WTC11 (cell line): ENCODE data around the gene HCST.

Experiments
- ELF4 ChIP-seq: sonication (generic); formaldehyde crosslinking; IDR thresholded peaks from 2 replicates; pipeline ENCODE4 v1.8.1; 2022; ENCODE audit warnings: low read depth, mild to moderate bottlenecking, moderate library complexity, missing genetic modification reagents
- ERG ChIP-seq: fragments of 250-450 bp; sonication (Bioruptor Pico); IDR thresholded peaks from 2 replicates; pipeline ENCODE4 v1.8.0; 2021; ENCODE audit warnings: mild to moderate bottlenecking
- IRF1 ChIP-seq: sonication (generic); formaldehyde crosslinking; IDR thresholded peaks from 2 replicates; pipeline ENCODE4 v1.8.0; 2023; ENCODE audit warnings: missing genetic modification reagents
- MAX ChIP-seq: sonication (generic); formaldehyde crosslinking; IDR thresholded peaks from 2 replicates; pipeline ENCODE4 v1.8.0; 2022; ENCODE audit warnings: mild to moderate bottlenecking, missing genetic modification reagents
- NR2C2 ChIP-seq: sonication (generic); formaldehyde crosslinking; IDR thresholded peaks from 2 replicates; pipeline ENCODE4 v1.8.0; 2022; ENCODE audit warnings: mild to moderate bottlenecking, missing genetic modification reagents
- ZNF263 ChIP-seq: sonication (generic); formaldehyde crosslinking; IDR thresholded peaks from 2 replicates; pipeline ENCODE4 v1.8.1; 2022; ENCODE audit warnings: low read depth, mild to moderate bottlenecking, moderate library complexity, missing genetic modification reagents
- TF ChIP-seq, protein P1 (sequence below): fragments of 200-600 bp; IDR thresholded peaks from 2 replicates; pipeline ENCODE4 v1.8.0; 2022; ENCODE audit warnings: antibody characterized with exemption
- TF ChIP-seq, protein P2 (sequence below): sonication (generic); formaldehyde crosslinking; IDR thresholded peaks from 2 replicates; pipeline ENCODE4 v1.8.1; 2023; ENCODE audit warnings: mild to moderate bottlenecking, moderate library complexity, missing genetic modification reagents
- TF ChIP-seq, protein P3 (sequence below): sonication (generic); formaldehyde crosslinking; conservative IDR thresholded peaks from 2 replicates; pipeline ENCODE4 v1.8.1; 2023; ENCODE audit warnings: mild to moderate bottlenecking, low read depth, missing genetic modification reagents, moderate library complexity
- TF ChIP-seq, protein P4 (sequence below): sonication (generic); formaldehyde crosslinking; IDR thresholded peaks from 2 replicates; pipeline ENCODE4 v1.8.1; 2022; ENCODE audit warnings: low read depth, missing genetic modification reagents, borderline replicate concordance

GRCh38 chr19:35928507-35928906 lies 26.2 kb downstream of the HCST start:
- TF ChIP-seq, protein P1, sequence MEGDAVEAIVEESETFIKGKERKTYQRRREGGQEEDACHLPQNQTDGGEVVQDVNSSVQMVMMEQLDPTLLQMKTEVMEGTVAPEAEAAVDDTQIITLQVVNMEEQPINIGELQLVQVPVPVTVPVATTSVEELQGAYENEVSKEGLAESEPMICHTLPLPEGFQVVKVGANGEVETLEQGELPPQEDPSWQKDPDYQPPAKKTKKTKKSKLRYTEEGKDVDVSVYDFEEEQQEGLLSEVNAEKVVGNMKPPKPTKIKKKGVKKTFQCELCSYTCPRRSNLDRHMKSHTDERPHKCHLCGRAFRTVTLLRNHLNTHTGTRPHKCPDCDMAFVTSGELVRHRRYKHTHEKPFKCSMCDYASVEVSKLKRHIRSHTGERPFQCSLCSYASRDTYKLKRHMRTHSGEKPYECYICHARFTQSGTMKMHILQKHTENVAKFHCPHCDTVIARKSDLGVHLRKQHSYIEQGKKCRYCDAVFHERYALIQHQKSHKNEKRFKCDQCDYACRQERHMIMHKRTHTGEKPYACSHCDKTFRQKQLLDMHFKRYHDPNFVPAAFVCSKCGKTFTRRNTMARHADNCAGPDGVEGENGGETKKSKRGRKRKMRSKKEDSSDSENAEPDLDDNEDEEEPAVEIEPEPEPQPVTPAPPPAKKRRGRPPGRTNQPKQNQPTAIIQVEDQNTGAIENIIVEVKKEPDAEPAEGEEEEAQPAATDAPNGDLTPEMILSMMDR: no peak
- TF ChIP-seq IRF1 (CRISPR knock-in tag) (no peak), ERG (CRISPR knock-in tag) (no peak), NR2C2 (CRISPR knock-in tag) (no peak), ZNF263 (no peak), MAX (CRISPR knock-in tag) (no peak), ELF4 (CRISPR knock-in tag) (no peak)
- TF ChIP-seq, protein P2, sequence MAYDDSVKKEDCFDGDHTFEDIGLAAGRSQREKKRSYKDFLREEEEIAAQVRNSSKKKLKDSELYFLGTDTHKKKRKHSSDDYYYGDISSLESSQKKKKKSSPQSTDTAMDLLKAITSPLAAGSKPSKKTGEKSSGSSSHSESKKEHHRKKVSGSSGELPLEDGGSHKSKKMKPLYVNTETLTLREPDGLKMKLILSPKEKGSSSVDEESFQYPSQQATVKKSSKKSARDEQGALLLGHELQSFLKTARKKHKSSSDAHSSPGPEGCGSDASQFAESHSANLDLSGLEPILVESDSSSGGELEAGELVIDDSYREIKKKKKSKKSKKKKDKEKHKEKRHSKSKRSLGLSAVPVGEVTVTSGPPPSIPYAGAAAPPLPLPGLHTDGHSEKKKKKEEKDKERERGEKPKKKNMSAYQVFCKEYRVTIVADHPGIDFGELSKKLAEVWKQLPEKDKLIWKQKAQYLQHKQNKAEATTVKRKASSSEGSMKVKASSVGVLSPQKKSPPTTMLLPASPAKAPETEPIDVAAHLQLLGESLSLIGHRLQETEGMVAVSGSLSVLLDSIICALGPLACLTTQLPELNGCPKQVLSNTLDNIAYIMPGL (CRISPR knock-in tag): no peak
- TF ChIP-seq, protein P3, sequence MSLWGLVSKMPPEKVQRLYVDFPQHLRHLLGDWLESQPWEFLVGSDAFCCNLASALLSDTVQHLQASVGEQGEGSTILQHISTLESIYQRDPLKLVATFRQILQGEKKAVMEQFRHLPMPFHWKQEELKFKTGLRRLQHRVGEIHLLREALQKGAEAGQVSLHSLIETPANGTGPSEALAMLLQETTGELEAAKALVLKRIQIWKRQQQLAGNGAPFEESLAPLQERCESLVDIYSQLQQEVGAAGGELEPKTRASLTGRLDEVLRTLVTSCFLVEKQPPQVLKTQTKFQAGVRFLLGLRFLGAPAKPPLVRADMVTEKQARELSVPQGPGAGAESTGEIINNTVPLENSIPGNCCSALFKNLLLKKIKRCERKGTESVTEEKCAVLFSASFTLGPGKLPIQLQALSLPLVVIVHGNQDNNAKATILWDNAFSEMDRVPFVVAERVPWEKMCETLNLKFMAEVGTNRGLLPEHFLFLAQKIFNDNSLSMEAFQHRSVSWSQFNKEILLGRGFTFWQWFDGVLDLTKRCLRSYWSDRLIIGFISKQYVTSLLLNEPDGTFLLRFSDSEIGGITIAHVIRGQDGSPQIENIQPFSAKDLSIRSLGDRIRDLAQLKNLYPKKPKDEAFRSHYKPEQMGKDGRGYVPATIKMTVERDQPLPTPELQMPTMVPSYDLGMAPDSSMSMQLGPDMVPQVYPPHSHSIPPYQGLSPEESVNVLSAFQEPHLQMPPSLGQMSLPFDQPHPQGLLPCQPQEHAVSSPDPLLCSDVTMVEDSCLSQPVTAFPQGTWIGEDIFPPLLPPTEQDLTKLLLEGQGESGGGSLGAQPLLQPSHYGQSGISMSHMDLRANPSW (CRISPR knock-in tag): no peak
- TF ChIP-seq, protein P4, sequence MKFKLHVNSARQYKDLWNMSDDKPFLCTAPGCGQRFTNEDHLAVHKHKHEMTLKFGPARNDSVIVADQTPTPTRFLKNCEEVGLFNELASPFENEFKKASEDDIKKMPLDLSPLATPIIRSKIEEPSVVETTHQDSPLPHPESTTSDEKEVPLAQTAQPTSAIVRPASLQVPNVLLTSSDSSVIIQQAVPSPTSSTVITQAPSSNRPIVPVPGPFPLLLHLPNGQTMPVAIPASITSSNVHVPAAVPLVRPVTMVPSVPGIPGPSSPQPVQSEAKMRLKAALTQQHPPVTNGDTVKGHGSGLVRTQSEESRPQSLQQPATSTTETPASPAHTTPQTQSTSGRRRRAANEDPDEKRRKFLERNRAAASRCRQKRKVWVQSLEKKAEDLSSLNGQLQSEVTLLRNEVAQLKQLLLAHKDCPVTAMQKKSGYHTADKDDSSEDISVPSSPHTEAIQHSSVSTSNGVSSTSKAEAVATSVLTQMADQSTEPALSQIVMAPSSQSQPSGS: no peak
